Thyroid gland (tissue), 4 donors: ENCODE measurements around the gene FAM90A26. TPM values are rescaled to one million over a fixed set of nuclear protein-coding genes. Genes with fewer than 3 reads are reported as not detected.
A peak's percentile ranks its signal among the peaks of the same experiment; 100 is the strongest.
"Not testable (repeated sequence)": the region's sequence is repeated elsewhere in the genome, so short reads cannot be mapped to it uniquely, and the experiment has no call there.

ENCODE experiments used
- DNase-seq, 2 donors: peaks; one replicate each; pipeline ENCODE4 v3.0.0-alpha.2; 2019
- H3K27ac ChIP-seq, 3 donors: fragments of 200-600 bp; sonication (generic); 1 replicate in 2 of 3; 2 replicates in 1 of 3; pipeline ENCODE4 v1.5.1; 2016 to 2019; ENCODE audit warnings: mild to moderate bottlenecking in 1 of 3, moderate library complexity in 1 of 3
- H3K27me3 ChIP-seq: fragments of 200-600 bp; sonication (generic); one replicate; pipeline ENCODE4 v1.5.1; 2019
- H3K36me3 ChIP-seq, 2 donors: fragments of 200-600 bp; sonication (generic); one replicate each; pipeline ENCODE4 v1.5.1; 2016 to 2019
- H3K4me1 ChIP-seq, 2 donors: fragments of 200-600 bp; sonication (generic); one replicate each; pipeline ENCODE4 v1.5.1; 2017 to 2019
- H3K4me3 ChIP-seq, 3 donors: fragments of 200-600 bp; sonication (generic); replicated peaks in 1 of 3; 1 replicate in 2 of 3; 2 replicates in 1 of 3; pipeline ENCODE4 v1.5.1; 2016; ENCODE audit warnings: mild to moderate bottlenecking in 1 of 3
- H3K9me3 ChIP-seq: fragments of 200-600 bp; sonication (generic); one replicate; pipeline ENCODE4 v1.5.1; 2017
- POLR2A ChIP-seq, 2 donors: fragments of 450-650 bp; IDR thresholded peaks; one replicate each; pipeline ENCODE4 v1.6.1; 2017; ENCODE audit warnings: antibody characterized with exemption in 2 of 2, mild to moderate bottlenecking in 2 of 2, moderate library complexity in 1 of 2
- WGBS, 2 donors: methylation state at CpG; one replicate each; pipeline ENCODE4 v1.1.5; 2017; 5-methylcytosine and 5-hydroxymethylcytosine counted together
- intact Hi-C: fragments of 100-400 bp; cut with DNase I; formaldehyde crosslinking; loops from one replicate; pipeline ENCODE4 v1.15.1; 2023
- total RNA-seq, 4 donors: library from RNA; depleted of rRNA; stranded (reverse); fragments of >200 nt; gene quantifications; one replicate each; pipeline ENCODE4 v1.2.3, GENCODE V29; 2016
- TF ChIP-seq, protein P1 (sequence below), 6 experiments: fragments of 200-600 bp in 3 of 6; fragments of 450-650 bp in 3 of 6; sonication (generic) in 3 of 6; IDR thresholded peaks; one replicate each; pipeline ENCODE4 v1.5.1; 2016 to 2019; ENCODE audit warnings: antibody characterized with exemption in 6 of 6, mild to moderate bottlenecking in 2 of 6, inconsistent platforms in 1 of 6, moderate library complexity in 1 of 6

Gene FAM90A26
- total RNA-seq, 4 donors from 2014 or later = not detected

DNA sequence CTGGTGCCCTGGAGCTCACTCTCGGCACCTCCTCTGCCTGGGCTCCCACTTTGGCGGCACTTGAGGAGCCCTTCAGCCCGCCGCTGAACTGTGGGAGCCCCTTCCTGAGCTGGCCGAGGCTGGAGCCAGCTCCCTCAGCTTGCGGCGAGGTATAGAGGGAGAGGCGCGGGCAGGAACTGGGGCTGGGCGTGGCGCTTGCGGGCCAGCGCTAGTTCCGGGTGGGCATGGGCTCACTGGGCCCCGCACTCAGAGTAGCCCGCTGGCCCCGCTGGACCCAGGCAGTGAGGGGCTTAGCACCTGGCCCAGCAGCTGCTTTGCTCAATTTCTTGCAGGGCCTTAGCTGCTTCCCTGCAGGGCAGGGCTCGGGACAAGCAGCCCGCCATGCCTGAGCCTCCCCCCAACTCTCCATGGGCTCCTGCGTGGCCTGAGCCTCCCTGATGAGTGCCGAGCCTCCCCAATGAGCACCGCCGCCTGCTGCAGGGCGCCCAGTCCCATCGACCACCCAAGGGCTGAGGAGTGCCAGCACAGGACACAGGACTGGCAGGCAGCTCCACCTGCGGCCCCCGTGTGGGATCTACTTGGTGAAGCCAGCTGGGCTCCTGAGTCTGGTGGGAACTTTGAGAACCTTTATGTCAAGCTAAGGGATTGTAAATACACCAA lies 26.7 kb upstream of the FAM90A26 start:
- H3K27me3 ChIP-seq = no peaks in the 10 kb centered on the region
- intact Hi-C loops = no loop called here
- no peaks in the 10 kb centered on the region for H3K4me1 ChIP-seq
- TF ChIP-seq POLR2A (IDR thresholded peaks at IDR 0.05) = no peak
- TF ChIP-seq, protein P1, sequence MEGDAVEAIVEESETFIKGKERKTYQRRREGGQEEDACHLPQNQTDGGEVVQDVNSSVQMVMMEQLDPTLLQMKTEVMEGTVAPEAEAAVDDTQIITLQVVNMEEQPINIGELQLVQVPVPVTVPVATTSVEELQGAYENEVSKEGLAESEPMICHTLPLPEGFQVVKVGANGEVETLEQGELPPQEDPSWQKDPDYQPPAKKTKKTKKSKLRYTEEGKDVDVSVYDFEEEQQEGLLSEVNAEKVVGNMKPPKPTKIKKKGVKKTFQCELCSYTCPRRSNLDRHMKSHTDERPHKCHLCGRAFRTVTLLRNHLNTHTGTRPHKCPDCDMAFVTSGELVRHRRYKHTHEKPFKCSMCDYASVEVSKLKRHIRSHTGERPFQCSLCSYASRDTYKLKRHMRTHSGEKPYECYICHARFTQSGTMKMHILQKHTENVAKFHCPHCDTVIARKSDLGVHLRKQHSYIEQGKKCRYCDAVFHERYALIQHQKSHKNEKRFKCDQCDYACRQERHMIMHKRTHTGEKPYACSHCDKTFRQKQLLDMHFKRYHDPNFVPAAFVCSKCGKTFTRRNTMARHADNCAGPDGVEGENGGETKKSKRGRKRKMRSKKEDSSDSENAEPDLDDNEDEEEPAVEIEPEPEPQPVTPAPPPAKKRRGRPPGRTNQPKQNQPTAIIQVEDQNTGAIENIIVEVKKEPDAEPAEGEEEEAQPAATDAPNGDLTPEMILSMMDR (IDR thresholded peaks at IDR 0.05) = no peak
- peak in 1 of 2 donors; percentile 60 for DNase-seq
- H3K36me3 ChIP-seq = no peaks in the 10 kb centered on the region
- H3K9me3 ChIP-seq = no peaks in the 10 kb centered on the region
- WGBS, 2 donors = 61 to 84% methylated on average over 9 to 25 of the region's 27 CpGs
- H3K4me3 ChIP-seq = no peak overlapping the region
- H3K27ac ChIP-seq = no peak overlapping the region

DNA sequence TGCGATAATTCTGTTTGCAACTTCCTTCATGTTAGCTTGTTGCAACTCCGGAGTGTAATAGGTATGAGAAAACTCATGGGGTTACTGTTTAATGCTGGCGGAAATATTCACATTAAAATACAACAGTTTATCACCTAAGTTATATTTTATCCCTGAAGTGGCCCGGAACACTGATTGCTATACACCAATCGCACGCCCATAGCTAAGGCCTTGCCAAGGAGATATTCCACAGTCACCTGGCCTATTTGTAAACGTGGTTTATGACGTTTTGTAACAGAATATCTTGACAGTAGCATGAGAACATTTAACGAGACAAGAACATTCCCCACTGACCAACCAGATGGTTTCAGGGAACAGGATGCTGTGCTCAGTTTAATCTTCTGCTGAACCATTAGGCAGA lies 23.2 kb upstream of the FAM90A26 start:
- TF ChIP-seq POLR2A (IDR thresholded peaks at IDR 0.05) = no peak
- TF ChIP-seq, protein P1 (IDR thresholded peaks at IDR 0.05) = no peak

DNA sequence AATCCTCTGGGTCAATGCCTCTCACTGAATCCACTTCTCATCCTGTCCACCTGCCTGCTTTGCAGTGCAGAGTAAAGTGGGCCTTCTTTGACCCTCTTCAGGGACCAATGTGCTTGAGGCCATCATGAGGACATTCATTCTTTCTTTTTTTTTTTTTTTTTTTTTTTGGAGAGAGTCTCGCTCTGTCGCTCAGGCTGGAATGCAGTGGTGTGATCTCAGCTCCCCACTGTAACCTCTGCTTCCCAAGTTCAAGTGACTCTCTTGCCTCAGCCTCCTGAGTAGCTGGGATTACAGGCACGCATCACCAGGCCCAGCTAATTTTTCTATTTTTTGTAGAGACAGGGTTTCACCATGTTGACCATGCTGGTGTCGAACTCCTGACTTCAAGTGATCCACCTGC lies 22.8 kb upstream of the FAM90A26 start:
- H3K27me3 ChIP-seq, H3K27ac ChIP-seq, H3K9me3 ChIP-seq, H3K36me3 ChIP-seq, H3K4me1 ChIP-seq, H3K4me3 ChIP-seq, intact Hi-C loops: not testable (repeated sequence)
- 71 to 75% methylated on average over 4 of the region's 4 CpGs for WGBS, 2 donors
- DNase-seq = peak; percentile 16 to 23

More for the DNA sequence above, 23.2 kb upstream of the FAM90A26 start:
- no peak overlapping the region for H3K4me3 ChIP-seq
- H3K36me3 ChIP-seq = no peaks in the 10 kb centered on the region
- H3K27ac ChIP-seq = no peak overlapping the region
- intact Hi-C loops = no loop called here
- WGBS, 2 donors = 89 to 92% methylated on average over 9 of the region's 9 CpGs
- no peaks in the 10 kb centered on the region for H3K4me1 ChIP-seq
- H3K9me3 ChIP-seq = no peaks in the 10 kb centered on the region
- H3K27me3 ChIP-seq = no peaks in the 10 kb centered on the region
- no peak for DNase-seq

DNA sequence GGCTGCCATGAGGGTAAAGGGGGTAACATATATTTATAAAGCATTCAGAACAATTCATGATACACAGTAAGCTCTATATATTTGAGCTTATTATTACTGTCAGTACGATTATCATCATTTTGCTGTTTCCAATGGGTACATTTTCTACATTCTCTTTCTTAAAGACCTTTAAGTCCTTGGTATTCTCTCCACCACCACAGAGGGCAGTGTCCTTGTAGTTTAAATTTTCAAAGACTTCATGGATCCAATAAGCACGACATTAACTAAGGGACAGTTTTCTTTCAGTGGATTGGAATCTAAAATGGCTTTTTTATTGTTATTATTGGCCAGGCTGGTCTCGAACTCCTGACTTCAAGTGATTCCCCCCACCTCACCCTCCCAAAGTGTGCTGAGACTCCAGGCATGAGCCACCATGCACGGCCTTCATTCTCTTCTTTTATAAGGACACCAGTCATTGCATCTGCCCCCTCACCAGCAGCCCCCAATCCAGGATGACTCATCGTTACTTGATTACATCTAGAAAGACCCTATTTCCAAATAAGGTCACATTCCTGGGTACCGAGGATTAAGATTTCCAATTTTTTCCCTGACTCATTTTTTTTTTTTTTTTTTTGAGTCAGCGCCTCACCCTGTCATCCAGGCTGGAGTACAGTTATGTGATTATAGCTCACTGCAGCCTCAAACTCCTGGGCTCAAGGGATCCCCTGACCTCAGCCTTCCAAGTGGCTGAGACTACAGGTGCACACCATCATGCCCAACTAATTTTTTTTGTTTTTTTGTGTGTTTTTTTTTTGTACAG lies 21.4 kb upstream of the FAM90A26 start:
- intact Hi-C loops, DNase-seq, H3K27me3 ChIP-seq, H3K27ac ChIP-seq, H3K4me3 ChIP-seq, H3K4me1 ChIP-seq, H3K9me3 ChIP-seq, H3K36me3 ChIP-seq: not testable (repeated sequence)
- WGBS, 2 donors = 90 to 93% methylated on average over 7 of the region's 7 CpGs
- TF ChIP-seq, protein P1 (IDR thresholded peaks at IDR 0.05) = peak in 1 of 6 experiments; percentile 7

DNA sequence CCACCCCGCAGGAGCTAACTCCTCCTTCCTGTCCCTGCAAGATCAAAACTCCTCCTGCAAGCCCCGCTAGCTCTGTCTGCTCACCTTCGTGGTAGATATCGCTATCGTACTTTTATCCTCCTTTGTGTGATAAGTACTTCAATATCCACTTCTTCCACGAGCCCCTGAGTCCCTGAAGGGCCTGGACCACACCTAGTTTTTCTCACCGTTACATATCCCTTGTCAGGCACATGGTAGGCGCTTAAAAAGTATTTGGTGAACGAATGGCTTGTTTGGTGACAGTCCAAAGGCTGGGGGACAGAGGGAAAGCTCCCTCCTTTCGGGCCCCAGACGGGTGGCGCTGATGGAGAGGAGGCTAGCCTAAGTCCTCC lies 18.4 kb upstream of the FAM90A26 start:
- H3K4me1 ChIP-seq, DNase-seq, H3K27me3 ChIP-seq, intact Hi-C loops, H3K36me3 ChIP-seq, H3K9me3 ChIP-seq: not testable (repeated sequence)
- Histone ChIP-seq H3K4me3 (peak overlapping the region; percentile 47 to 66 (median 62)), H3K27ac (peak overlapping the region; percentile 74 to 90 (median 83))
- WGBS, 2 donors = 2 to 5% methylated on average over 11 to 12 of the region's 12 CpGs
